ENCODE data around the gene FBXL7. TPM values are rescaled to one million over a fixed set of nuclear protein-coding genes. Genes with fewer than 3 reads are reported as not detected.

FBXL7 gene
- total and polyA plus RNA-seq, 2 of the 8 experiments (the other 6 are each of a cell fraction or from before 2014, with no cell fraction given): 17.7 to 17.8 TPM

DNA sequence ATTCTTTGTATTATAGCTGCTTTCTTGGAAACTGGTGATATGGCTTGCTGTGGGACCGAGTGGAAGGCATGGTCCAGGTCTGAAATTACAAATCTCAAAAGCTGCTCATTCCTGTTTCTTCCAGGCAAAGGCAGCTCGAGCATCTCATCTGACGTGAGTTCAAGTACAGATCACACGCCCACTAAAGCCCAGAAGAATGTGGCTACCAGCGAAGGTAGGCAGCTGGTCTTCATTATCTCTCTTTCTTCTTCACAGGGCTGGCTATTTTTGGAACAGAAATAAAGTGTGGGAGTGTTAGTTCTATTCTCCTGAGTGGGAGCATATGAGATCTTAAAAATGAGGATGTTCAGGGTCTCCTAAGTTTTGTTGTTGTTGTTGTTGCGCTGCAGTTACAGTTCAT lies 115.9 kb downstream of the FBXL7 start:
- WGBS, 2 experiments (ENCODE audit: extremely low coverage in 1 of 2, insufficient coverage in 1 of 2, insufficient read length in 1 of 2, insufficient replicate concordance in 2 of 2, low coverage in 1 of 2, low lambda C conversion rate in 2 of 2, missing lambda C conversion rate in 1 of 2): 85% methylated on average over 6 of the region's 6 CpGs; no CpG with 5 or more reads in 1 of the 2 experiments
- Histone ChIP-seq H3K4me2 (ENCODE audit: insufficient read depth in 1 of 2, low read depth in 2 of 2, low read length in 2 of 2) (no peak overlapping the region), H2BK5ac (ENCODE audit: low read depth, low read length) (no peak overlapping the region), H3K14ac (ENCODE audit: insufficient read length) (no peak overlapping the region), H3K27ac (ENCODE audit: low read depth, low read length) (no peak overlapping the region), H4K20me1 (replicated peaks in 1 of 2; ENCODE audit: control insufficient read depth in 1 of 2, insufficient read depth in 2 of 2, low read length in 2 of 2) (no peaks in the 10 kb centered on the region), H3K36me3 (ENCODE audit: control insufficient read depth in 2 of 4, insufficient read depth in 4 of 4, low read length in 3 of 4) (no peaks in the 10 kb centered on the region), H2BK15ac (ENCODE audit: low read length) (no peak overlapping the region), H4K5ac (ENCODE audit: insufficient read length, low read depth, low read length) (no peak overlapping the region), H3K56ac (replicated peaks; ENCODE audit: insufficient read length, low read depth, low read length) (no peak overlapping the region), H3K4ac (replicated peaks; ENCODE audit: insufficient read length, low read depth, low read length) (no peak overlapping the region), H4K91ac (replicated peaks; ENCODE audit: insufficient read length, low read length) (no peak overlapping the region), H2AFZ (ENCODE audit: low read length) (no peak overlapping the region), H3K27me3 (replicated peaks in 1 of 4; ENCODE audit: control insufficient read depth in 3 of 4, extremely low read depth in 1 of 4, insufficient read depth in 3 of 4, low read length in 3 of 4) (no peaks in the 10 kb centered on the region), H3K4me1 (replicated peaks in 1 of 4; ENCODE audit: control insufficient read depth in 3 of 4, insufficient read depth in 4 of 4, low read length in 3 of 4) (no peaks in the 10 kb centered on the region; a peak in 1 of 7 replicates), H2BK12ac (ENCODE audit: low read depth, low read length) (no peak overlapping the region), H3K18ac (ENCODE audit: extremely low read depth, low read length) (no peak overlapping the region), H3K23me2 (ENCODE audit: low read depth, low read length) (no peaks in the 10 kb centered on the region), H2AK5ac (ENCODE audit: low read depth, low read length) (no peak overlapping the region), H4K8ac (ENCODE audit: extremely low read depth, insufficient read depth, low read length) (no peak overlapping the region), H2BK20ac (ENCODE audit: low read length) (no peak overlapping the region), H3K4me3 (ENCODE audit: extremely low read depth in 1 of 4, insufficient read depth in 2 of 4, low read depth in 3 of 4, low read length in 4 of 4) (no peak overlapping the region), H3K9me3 (ENCODE audit: insufficient read depth in 2 of 2, low read depth in 1 of 2, low read length in 1 of 2) (no peaks in the 10 kb centered on the region; a peak in 1 of 4 replicates), H3K9ac (replicated peaks in 1 of 4; ENCODE audit: extremely low read depth in 1 of 4, low read depth in 3 of 4, low read length in 3 of 4) (no peak overlapping the region), H3K23ac (ENCODE audit: insufficient read length) (no peak overlapping the region), H3K79me2 (ENCODE audit: control insufficient read depth in 1 of 2, insufficient read depth in 2 of 2, low read length in 2 of 2) (peaks cover 0 to 7% of the 10 kb centered on the region in 2 experiments; a peak in 2 of 4 replicates), H2BK120ac (replicated peaks; ENCODE audit: low read depth, low read length) (no peak overlapping the region), H3K79me1 (ENCODE audit: low read depth, low read length) (peaks cover 8% of the 10 kb centered on the region; the same call in 1 of the 2 replicates)
- POLR2A ChIA-PET (ENCODE audit: partially characterized antibody): no interaction called here
- CTCF ChIA-PET (ENCODE audit: partially characterized antibody): interaction anchor here (1.2 to 1.6 kb wide), 2 partner anchors 18 to 67 kb away, joined by 3 read pairs; no protein-coding TSS in a partner anchor
- DNase-seq (ENCODE audit: low read depth in 1 of 2, low spot score in 2 of 2) (no peak), FAIRE-seq (no peak)
- TF ChIP-seq HDAC2 (IDR thresholded peaks at IDR 0.05; ENCODE audit: borderline replicate concordance in 1 of 2, low read depth in 2 of 2, low read length in 2 of 2) (no peak), SP1 (IDR thresholded peaks at IDR 0.05; ENCODE audit: low read depth, low read length) (no peak), PHF8 (conservative IDR thresholded peaks at IDR 0.05; ENCODE audit: low read depth, low read length) (no peak), CHD1 (IDR thresholded peaks at IDR 0.05; ENCODE audit: low read depth, low read length) (no peak), POLR2AphosphoS5 (IDR thresholded peaks at IDR 0.05; ENCODE audit: low read depth, low read length) (no peak), JUND (IDR thresholded peaks at IDR 0.05; ENCODE audit: low read length) (no peak), CTBP2 (IDR thresholded peaks at IDR 0.05; ENCODE audit: borderline replicate concordance, insufficient read depth, insufficient read length, low read length) (no peak), E2F6 (IDR thresholded peaks at IDR 0.05) (no peak)

Measured in H1 (cell line).